ENCODE measurements around the gene C1orf210.

Gene C1orf210

DNA sequence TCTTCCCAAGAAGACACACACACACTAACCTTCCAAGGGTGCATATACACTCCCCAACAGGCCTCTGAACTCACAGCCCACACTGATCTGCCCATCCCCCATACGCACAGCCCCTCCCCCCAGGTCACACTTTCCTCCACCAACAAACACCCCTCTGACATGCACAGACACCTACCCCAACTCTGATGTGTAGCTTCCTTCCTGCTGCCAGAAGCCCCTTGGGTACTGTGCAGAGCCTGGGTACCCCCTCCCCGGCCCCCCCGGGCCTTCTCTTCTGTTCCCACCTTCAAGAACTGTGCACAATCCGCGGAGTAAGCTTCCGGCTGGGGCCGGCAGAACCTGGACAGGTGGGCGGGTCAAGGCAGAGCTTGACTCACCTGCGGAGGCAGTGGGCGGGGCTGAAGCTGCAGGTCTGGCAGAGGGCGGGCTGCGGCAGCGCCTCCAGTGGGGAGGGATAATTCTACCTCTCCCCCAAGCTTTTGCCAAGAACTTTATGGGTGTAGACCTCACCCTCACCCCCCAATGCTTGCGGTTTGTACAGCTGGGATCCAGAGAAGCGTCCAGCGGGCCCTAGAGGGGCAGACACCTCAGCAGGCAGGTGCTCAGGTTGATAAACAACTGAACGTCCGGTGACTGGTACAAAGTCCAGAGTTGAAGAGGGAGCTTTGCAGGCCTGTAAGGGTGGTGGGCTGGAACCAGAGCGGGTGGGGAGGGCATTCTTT is at the start of gene C1orf210:
TSS of gene C1orf210 (minus strand) at position 313 of the 722 bp plus-strand sequence. CDS start 2,311 bp downstream, outside the sequence.
- DNase-seq (ENCODE audit: low read depth in 2 of 2): no peak

DNA sequence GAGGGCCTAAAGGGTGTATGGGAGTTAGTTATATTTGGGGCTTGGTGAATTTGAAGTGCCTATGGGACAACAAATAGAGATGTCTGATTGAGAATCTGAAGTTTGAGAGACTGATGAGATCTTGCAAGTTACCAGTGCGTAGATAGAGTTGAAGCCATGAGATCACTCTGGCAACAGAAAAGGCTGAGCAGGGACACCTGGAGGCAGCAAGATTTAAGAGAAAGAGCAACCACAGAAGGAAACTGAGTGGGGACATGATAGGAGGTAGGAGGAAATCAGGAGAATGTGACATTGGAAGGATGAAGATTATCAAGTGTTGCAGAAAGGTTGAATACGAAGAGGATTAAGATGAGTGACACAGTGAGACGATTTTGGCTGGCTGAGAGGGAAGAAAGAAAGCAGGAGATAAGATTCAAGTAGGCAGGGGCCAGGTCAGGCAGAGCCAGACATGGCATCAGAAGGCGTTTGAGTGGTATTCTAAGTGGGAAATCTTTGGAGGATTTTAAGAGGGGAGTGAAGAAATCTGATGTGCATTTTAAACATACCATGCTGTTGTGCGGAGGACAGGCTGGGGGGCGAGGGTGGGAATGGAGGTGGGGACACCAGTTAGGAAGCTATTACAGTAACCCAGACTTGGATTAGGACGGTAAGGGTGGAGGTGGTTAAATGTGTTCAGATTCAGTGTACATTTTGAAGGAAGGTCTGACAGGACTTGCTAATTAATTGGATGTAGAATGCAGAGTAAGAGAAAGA is 49.2 kb upstream of the C1orf210 start:
- DNase-seq (ENCODE audit: low read depth in 2 of 2): no peak

DNA sequence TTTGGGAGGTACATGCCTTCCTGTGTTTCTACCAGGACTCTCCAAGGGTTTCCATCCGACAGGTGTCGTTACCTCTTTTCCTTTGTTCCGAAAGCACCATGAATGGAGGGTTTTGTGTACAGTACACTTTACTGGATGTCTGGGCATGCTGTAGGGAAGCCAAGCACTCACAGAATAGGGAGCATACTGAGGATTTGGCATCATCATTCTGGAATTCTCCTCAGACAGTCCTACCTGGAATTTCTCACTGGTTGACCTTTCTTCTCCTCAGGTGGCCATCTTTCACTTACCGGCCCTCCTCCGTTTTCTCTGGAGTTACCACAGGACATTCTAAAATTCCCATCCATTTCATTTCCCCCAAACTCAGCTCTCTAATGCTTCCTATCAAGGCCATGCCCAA is 46.3 kb upstream of the C1orf210 start:
- no peak for DNase-seq (ENCODE audit: low read depth in 2 of 2)

DNA sequence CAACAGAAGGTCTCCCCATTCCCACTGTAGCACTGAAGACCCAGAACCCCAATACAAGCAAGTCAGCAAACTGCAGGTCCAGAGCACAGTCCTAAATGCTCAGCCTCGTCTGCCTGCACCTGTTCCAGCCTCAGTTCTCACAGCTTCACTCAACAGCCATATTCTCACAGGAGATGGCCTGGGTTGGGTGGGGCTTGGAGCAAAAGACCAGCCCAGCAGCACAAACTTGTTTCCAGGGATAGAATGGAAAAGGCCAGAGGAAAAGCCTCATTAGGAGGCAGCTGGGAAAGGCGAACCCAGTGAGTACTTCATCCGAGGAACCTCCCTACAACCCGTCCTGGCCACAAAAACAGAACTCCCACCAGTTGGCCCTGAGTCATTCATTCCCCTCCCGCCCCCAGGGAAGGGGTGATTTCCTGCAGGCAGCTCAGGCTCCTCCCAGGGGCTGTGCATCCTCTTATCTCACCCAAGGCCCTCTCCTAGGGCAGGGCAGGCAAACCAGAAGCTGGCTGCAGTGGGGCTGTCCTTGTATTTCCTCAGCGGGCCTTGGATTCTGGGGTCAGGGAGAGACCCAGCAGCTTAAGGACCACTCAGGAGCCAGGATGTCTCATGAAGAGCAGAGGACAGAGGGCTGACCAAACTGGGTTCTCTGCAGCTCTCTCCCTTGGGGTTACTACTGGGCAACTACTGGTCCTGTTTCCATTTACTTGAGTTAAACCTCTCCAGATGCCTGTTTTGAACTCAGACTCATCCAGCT is 44.8 kb upstream of the C1orf210 start:
- peak; percentile 63 to 67 for DNase-seq (ENCODE audit: low read depth in 2 of 2)

DNA sequence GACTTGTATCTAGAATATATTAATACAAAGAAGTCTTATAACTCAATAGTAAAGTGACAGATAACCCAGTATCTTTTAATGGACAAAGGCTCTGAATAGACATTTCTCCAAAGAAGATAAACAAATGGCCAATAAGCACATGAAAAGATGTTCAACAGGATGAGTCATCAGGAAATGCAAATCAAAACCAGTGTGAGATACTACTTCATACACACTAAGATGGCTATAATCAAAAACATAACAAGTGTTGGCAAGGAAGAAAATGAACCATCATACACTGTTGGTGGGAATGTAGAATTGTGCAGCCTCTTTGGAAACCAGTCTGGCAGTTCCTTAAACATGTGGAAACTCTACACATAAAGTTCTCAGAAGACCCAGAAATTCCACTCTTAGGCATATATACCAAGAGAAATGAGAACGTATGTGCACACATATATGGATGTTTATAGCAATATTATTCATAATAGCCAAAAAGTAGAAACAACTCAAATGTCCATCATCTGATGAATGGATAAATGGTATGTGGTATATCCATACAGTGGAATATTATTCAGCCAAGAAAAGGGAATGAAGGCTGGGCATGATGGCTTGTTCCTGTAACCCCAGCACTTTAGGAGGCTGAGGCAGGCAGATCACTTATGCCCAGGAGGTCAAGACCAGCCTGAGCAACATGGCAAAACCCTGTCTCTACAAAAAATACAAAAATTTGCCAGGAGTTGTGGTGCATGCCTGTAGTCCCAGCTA is 42.3 kb upstream of the C1orf210 start:
- no peak for DNase-seq (ENCODE audit: low read depth in 2 of 2)

DNA sequence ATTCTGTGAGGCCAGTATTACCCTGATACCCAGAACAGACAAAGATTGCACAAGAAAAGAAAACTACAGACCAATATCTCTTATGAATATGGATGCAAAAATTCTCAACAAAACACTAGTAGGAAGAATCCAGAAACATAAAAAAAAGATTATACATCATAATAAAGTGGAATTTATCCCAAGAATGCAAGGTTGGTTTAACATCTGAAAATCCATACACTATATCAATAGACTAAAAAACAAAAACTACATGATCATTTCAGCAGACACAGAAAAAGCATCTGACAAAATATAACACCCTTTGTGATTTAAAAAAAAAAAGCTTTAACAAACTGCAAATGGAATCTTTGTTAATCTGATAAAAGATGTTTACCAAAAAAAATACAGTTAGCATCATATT is 40.0 kb upstream of the C1orf210 start:
- DNase-seq (ENCODE audit: low read depth in 2 of 2): no peak

DNA sequence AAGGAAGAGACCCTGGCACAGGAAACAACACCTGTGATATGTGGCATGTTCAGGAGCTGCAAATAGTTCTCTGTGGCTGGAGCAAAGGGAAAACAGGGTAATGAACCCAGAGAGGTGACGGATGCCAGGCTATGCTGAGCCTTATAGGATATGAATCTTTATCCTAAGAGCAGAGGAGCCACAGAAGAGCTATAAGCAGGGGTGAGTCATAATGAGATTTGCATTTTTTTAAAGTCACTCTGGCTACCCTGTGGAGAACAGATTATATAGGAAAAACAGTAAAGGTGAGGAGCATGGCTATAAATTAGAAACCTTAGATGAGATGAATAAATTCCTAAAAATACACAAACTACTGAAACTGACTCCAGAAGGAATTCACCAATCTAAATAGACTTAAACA is 39.4 kb upstream of the C1orf210 start:
- no peak for DNase-seq (ENCODE audit: low read depth in 2 of 2)

DNA sequence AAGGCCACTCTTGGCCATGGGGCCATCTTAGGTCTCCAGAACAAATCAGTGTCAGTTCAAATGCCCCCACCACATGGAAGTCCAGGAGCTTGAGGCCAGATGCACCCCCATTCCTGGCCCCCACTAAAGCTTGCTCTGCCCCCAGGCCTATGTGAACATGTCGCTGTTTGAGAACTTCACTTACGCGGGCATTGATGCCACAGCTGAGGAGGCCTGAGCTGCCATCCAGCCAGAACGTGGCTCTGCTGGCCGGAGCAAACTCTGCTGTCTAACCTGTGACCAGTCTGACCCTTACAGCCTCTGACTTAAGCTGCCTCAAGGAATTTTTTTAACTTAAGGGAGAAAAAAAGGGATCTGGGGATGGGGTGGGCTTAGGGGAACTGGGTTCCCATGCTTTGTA is 37.1 kb upstream of the C1orf210 start:
- no peak for DNase-seq (ENCODE audit: low read depth in 2 of 2)

DNA sequence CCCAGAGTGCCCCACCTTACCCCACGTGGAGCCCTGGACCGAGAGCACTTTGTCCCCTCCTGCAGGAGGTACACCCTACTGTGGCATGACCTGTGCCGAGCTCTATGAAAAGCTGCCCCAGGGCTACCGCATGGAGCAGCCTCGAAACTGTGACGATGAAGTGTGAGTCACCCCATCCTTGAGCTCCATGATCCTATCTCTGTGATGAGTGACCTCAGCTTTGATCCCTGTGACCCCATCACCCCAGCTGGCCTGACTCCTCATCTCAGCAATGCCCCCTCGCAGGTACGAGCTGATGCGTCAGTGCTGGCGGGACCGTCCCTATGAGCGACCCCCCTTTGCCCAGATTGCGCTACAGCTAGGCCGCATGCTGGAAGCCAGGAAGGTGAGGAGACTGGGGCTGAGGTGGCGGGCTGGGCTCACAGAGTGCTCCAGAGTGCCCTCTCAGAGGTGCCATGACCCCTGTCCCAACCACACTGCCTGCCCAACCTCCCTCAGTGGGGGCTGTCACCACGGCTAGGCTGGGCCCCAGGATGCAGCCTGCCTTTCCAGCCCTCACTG is 36.0 kb upstream of the C1orf210 start:
- DNase-seq (ENCODE audit: low read depth in 2 of 2): no peak

DNA sequence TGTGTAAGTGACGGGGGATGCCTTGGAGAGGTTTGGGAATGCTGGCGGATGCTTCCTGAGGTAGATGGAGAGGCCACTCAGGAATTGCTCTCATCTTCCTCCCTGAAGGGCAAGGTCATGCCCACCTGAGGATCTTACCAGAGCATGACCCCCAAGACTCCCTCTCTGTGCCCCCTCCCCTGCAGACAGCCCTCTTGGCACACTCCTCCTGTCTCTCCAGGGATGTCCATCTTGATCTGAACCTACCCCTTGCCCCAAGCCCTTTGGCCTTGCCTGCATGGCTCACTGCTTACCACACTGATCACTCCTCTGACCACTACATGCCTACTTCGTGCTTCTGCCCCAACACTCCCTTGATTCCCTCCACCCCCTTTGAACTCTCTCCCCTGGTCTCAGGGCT is 34.4 kb upstream of the C1orf210 start:
- DNase-seq (ENCODE audit: low read depth in 2 of 2): no peak

DNA sequence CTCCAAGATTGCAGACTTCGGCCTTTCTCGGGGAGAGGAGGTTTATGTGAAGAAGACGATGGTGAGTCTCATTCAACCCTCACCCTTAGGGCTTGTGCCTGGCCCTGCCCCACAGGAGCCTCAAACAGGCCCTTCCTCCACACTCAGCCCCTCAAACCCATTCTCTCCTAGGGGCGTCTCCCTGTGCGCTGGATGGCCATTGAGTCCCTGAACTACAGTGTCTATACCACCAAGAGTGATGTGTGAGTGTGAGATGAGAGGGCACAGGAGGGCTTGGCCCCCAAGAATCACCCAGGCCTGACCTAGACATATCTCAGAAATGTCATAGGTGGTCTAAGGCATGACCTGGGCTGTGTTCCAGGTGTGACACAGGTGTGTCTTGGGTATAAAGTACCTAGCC is 33.9 kb upstream of the C1orf210 start:
- no peak for DNase-seq (ENCODE audit: low read depth in 2 of 2)

DNA sequence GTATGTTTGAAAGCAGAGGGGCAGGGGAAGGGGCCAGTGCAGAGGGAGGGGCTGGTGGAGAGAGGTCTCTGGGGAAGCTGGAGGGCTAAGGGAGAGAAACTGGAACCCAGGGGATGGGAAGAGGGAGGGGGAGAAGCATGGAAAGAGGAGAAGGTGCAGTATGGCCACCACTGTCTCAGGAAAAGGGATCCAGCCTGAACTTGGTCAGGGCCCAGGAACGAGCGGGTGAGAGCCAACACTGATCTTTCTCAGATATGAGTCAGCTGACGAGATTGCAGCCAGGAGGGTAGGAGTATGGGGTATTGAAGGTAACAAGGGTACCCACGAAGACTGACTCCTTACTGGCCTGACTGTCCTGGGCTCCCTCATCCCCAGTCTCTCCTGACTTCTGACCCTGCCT is 33.5 kb upstream of the C1orf210 start:
- no peak for DNase-seq (ENCODE audit: low read depth in 2 of 2)

DNA sequence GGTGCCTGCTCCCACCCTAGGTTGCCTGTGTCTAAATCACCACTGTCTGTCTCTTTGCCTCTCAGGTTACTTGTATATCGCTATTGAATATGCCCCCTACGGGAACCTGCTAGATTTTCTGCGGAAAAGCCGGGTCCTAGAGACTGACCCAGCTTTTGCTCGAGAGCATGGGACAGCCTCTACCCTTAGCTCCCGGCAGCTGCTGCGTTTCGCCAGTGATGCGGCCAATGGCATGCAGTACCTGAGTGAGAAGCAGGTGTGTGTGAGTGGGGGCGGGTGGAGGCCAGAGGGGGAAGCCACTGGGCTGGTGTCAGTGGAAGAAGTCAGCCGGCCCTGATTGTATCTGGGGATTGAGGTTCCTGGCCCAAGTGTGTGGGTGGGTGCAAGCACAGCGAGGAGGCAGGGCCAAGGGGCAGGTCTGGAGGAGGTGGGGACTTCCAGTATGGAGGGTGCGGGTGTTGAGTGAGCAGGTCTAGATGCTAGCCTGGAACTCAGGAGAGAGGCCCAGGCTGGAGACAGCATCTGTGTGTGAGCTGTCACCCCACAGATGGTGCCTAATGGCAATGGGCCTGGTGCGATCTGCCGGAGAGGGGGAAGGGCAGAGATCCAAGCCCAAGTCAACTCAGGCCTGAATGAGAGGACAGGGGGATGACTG is 32.6 kb upstream of the C1orf210 start:
- DNase-seq (ENCODE audit: low read depth in 2 of 2): no peak

DNA sequence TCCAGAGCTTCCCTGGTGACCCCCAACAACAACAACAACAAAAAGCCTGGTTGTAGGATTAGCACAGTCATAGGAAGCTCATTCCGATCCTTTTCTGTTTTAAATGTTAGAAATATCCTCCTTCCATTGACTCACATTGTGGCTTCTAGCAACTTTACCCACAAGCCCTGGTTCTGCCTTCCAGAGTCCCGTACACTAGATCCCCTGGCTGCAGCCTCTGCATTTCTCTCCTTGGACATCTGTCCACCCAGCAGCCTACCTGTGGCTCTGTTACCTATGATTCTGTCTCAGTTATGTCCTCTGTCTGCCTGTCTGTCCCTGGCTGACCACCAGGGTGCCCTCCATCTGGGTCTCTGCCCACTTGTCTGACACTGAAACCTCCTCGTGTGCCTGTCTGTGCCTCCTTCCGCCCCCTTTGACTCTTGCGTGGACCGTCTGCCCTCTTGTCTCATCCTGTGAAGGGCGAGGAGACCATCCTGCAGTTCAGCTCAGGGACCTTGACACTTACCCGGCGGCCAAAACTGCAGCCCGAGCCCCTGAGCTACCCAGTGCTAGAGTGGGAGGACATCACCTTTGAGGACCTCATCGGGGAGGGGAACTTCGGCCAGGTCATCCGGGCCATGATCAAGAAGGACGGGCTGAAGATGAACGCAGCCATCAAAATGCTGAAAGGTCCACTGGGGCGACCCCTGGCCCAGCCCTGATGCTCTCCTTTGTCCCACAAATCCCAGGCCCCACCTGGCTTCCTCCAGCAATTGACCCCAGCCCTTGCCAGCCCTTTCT is 31.5 kb upstream of the C1orf210 start:
- DNase-seq (ENCODE audit: low read depth in 2 of 2): no peak

DNA sequence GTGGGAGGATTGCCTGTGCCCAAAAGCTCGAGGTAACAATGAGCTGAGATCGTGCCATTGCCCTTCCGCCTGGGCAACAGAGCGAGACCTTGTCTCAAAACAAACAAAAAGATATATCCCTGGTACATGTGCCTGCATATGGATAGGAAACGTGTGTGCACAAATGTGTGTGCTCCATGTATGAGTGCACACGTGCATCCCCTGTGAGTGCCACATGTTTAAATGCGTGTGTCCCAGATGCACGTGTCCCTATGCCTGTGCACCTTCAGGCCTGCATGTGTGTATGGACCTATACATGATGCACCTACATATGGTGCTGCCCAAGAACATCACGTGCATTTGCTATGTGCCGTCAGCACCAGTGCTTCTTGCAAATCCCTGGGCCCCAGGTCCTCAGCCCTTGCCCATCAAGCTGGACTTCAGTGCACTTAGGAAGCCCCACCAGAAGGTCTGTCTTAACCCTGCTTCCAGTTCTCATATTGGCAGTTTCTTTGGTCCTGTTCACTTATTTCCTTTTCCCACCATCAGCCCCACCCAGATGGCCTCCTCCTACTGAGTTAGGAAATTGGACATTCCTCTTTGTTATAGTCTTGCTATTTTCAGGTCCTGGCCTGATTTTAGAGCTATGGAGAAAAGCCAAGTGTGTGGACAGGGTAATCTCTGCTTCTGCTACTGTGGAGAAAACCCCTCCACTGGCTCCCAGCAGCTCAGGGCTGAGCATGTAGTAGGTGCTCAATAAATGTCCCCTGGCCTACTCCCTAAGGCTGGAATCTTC is 30.8 kb upstream of the C1orf210 start:
- DNase-seq (ENCODE audit: low read depth in 2 of 2): no peak

DNA sequence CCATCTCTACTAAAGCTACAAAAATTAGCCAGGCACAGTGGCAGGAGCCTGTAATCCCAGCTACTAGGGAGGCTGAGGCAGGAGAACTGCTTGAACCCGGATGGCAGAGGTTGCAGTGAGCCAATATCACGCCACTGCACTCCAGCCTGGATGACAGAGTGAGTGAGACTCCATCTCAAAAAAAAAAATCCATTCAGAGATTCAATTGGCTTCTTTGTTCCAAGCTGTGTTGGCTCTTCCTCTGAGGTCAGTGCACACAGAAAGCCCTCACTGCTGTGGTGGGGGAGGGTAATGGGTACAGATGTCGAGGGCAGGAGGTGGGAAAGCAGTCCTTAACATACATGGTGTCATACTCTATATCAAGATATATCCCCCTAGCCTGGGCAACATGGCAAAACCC is 30.1 kb upstream of the C1orf210 start:
- DNase-seq (ENCODE audit: low read depth in 2 of 2): no peak

DNA sequence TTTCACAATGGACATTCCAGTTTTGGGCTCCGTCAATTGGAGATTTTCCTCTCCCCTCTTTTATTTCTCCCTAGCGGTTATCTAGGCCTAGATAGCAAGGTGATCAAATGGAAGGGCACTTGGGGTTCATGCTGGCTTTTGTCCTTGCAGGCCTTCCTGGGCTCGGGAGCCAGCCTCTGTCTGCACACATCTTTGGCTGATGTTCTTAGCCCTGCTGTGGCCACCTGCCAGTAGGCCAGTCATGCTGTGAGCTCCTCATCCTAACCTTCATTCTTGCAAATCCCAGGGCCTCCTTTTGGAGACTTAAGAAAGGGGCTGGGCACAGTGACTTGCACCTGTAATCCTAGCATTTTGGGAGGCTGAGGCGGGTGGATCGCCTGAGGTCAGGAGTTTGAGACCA is 28.9 kb upstream of the C1orf210 start:
- no peak for DNase-seq (ENCODE audit: low read depth in 2 of 2)

DNA sequence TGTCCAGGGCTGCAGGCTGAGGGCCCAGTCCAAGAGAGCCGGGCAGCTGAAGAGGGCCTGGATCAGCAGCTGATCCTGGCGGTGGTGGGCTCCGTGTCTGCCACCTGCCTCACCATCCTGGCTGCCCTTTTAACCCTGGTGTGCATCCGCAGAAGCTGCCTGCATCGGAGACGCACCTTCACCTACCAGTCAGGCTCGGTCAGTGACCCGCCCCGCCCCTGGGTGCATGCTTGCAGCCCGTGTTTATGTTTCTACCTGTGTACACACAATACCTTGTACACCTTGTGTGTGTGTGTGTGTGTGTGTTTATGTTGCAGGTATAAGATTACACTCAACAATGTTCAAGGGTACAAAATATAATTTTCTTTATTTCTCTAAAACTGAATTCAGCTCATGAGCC is 28.4 kb upstream of the C1orf210 start:
- DNase-seq (ENCODE audit: low read depth in 2 of 2): no peak

DNA sequence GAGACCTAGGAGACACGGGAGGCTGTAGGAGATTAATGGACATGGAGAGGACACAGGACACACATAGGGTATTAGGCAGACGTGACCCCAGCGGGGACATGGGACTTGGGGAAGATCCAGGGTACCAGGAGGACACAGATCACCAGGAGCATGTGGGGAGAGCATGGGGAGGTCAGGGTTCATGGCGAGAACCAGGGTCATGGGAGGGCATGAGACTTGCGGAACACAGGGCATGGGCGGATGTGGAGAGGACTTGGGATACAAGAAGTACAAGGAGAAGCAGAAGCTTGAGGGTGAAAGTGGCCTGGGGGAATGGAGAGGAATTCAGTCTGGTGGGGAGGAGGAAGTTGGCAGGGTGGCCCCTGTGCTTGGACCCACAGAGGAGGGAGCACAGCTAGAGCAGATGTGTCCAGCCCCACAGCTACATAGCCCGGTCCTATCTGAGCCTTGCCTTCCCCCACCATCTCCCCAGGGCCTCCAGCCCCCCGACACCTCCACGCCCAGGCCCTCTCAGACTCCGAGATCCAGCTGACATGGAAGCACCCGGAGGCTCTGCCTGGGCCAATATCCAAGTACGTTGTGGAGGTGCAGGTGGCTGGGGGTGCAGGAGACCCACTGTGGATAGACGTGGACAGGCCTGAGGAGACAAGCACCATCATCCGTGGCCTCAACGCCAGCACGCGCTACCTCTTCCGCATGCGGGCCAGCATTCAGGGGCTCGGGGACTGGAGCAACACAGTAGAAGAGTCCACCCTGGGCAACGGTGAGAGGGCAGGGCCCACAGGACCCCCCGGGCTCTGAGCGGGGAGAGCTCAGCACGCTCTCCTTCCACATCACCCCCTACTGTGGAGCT is 27.5 kb upstream of the C1orf210 start:
- DNase-seq (ENCODE audit: low read depth in 2 of 2): no peak
